HCT116 (cell line): ENCODE measurements around the gene HOXD11.
A peak's percentile ranks its signal among the peaks of the same experiment; 100 is the strongest.

Experiments
- EZH2 ChIP-seq: fragments of 200-600 bp; sonication (generic); IDR thresholded peaks from 2 replicates; pipeline ENCODE4 v1.6.1; 2017; ENCODE audit warnings: antibody characterized with exemption, mixed run types
- EZH2phosphoT487 ChIP-seq: fragments of 200-600 bp; IDR thresholded peaks from 2 replicates; pipeline ENCODE4 v1.6.1; 2018; ENCODE audit warnings: antibody characterized with exemption, borderline replicate concordance
- FOSL1 ChIP-seq: IDR thresholded peaks from 2 replicates; pipeline ENCODE4 v1.6.1; 2012; ENCODE audit warnings: low read depth
- JUND ChIP-seq: IDR thresholded peaks from 2 replicates; pipeline ENCODE4 v1.6.1; 2012
- POLR2A ChIP-seq: IDR thresholded peaks from 2 replicates; pipeline ENCODE4 v1.7.0; 2011; ENCODE audit warnings: borderline replicate concordance; ENCODE audit not compliant: insufficient read depth, insufficient read length; ENCODE audit errors: extremely low read depth
- POLR2AphosphoS5 ChIP-seq: IDR thresholded peaks from 2 replicates; pipeline ENCODE4 v1.6.1; 2011; ENCODE audit warnings: mild to moderate bottlenecking, low read depth, low read length, moderate library complexity
- RAD21 ChIP-seq: IDR thresholded peaks from 2 replicates; pipeline ENCODE4 v1.6.1; 2012; ENCODE audit warnings: low read depth, mild to moderate bottlenecking
- YY1 ChIP-seq: IDR thresholded peaks from 2 replicates; pipeline ENCODE4 v1.6.1; 2011; ENCODE audit warnings: low read length, low read depth, moderate library complexity, mild to moderate bottlenecking; ENCODE audit not compliant: insufficient replicate concordance; ENCODE audit errors: extremely low read depth
- ZNF274 ChIP-seq: fragments of 200-500 bp; sonication (Bioruptor generic); IDR thresholded peaks from 2 replicates; pipeline ENCODE4 v1.6.1; 2014; ENCODE audit warnings: mild to moderate bottlenecking, low read depth, low read length, inconsistent platforms
- TF ChIP-seq, protein P1 (sequence below), 3 experiments: fragments of 200-600 bp in 1 of 3; sonication (generic) in 1 of 3; IDR thresholded peaks in 2 of 3; conservative IDR thresholded peaks in 1 of 3; 2 replicates each; pipeline ENCODE4 v1.5.1; 2012 to 2017; ENCODE audit warnings: low read depth in 2 of 3, low read length in 2 of 3, antibody characterized with exemption in 1 of 3, borderline replicate concordance in 1 of 3, control low read depth in 1 of 3, mild to moderate bottlenecking in 1 of 3, mixed read lengths in 1 of 3, mixed run types in 1 of 3, moderate library complexity in 1 of 3; ENCODE audit not compliant: insufficient read depth in 1 of 3
- TF ChIP-seq, protein P2 (sequence below): IDR thresholded peaks from 2 replicates; pipeline ENCODE4 v1.6.1; 2012; ENCODE audit warnings: low read depth
- TF ChIP-seq, protein P3 (sequence below): IDR thresholded peaks from 2 replicates; pipeline ENCODE4 v1.6.1; 2012

DNA sequence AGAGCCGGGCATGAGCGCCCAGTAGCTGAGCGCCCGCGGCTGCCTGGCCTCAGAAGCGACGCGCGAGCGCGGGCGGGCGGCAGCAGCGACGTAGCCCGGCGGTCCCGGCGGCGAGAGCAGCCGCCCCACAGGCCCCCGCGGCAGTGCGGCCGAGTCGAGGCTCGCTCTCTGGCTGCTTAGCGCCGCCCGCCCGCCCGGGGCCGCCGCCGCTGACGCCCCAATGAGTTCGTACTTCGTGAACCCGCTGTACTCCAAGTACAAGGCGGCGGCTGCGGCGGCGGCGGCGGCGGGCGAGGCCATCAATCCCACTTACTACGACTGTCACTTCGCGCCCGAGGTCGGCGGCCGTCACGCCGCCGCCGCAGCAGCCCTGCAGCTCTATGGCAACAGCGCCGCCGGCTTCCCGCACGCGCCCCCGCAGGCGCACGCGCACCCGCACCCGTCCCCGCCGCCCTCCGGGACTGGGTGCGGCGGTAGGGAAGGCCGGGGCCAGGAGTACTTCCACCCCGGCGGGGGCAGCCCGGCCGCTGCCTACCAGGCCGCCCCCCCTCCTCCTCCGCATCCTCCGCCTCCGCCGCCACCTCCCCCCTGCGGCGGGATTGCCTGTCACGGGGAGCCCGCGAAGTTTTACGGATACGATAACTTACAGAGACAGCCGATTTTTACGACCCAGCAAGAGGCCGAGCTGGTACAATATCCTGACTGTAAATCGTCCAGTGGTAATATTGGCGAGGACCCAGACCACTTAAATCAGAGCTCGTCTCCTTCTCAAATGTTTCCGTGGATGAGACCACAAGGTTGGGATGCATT lies 23.3 kb downstream of the HOXD11 start:
- TF ChIP-seq RAD21 (no peak), FOSL1 (no peak), EZH2phosphoT487 (no peak), EZH2 (no peak), ZNF274 (no peak), POLR2AphosphoS5 (0 out of 2 replicates have a peak, but pooled peaks have one; percentile 25), POLR2A (no peak), JUND (no peak), YY1 (no peak)
- TF ChIP-seq, protein P1, sequence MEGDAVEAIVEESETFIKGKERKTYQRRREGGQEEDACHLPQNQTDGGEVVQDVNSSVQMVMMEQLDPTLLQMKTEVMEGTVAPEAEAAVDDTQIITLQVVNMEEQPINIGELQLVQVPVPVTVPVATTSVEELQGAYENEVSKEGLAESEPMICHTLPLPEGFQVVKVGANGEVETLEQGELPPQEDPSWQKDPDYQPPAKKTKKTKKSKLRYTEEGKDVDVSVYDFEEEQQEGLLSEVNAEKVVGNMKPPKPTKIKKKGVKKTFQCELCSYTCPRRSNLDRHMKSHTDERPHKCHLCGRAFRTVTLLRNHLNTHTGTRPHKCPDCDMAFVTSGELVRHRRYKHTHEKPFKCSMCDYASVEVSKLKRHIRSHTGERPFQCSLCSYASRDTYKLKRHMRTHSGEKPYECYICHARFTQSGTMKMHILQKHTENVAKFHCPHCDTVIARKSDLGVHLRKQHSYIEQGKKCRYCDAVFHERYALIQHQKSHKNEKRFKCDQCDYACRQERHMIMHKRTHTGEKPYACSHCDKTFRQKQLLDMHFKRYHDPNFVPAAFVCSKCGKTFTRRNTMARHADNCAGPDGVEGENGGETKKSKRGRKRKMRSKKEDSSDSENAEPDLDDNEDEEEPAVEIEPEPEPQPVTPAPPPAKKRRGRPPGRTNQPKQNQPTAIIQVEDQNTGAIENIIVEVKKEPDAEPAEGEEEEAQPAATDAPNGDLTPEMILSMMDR (IDR thresholded peaks at IDR 0.05 in 2 of 3, conservative IDR thresholded peaks at IDR 0.05 in 1 of 3; ENCODE audit: borderline replicate concordance in 1 of 3, insufficient read depth in 1 of 3, low read depth in 2 of 3, low read length in 2 of 3): no peak
- TF ChIP-seq, protein P2, sequence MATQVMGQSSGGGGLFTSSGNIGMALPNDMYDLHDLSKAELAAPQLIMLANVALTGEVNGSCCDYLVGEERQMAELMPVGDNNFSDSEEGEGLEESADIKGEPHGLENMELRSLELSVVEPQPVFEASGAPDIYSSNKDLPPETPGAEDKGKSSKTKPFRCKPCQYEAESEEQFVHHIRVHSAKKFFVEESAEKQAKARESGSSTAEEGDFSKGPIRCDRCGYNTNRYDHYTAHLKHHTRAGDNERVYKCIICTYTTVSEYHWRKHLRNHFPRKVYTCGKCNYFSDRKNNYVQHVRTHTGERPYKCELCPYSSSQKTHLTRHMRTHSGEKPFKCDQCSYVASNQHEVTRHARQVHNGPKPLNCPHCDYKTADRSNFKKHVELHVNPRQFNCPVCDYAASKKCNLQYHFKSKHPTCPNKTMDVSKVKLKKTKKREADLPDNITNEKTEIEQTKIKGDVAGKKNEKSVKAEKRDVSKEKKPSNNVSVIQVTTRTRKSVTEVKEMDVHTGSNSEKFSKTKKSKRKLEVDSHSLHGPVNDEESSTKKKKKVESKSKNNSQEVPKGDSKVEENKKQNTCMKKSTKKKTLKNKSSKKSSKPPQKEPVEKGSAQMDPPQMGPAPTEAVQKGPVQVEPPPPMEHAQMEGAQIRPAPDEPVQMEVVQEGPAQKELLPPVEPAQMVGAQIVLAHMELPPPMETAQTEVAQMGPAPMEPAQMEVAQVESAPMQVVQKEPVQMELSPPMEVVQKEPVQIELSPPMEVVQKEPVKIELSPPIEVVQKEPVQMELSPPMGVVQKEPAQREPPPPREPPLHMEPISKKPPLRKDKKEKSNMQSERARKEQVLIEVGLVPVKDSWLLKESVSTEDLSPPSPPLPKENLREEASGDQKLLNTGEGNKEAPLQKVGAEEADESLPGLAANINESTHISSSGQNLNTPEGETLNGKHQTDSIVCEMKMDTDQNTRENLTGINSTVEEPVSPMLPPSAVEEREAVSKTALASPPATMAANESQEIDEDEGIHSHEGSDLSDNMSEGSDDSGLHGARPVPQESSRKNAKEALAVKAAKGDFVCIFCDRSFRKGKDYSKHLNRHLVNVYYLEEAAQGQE: no peak
- TF ChIP-seq, protein P3, sequence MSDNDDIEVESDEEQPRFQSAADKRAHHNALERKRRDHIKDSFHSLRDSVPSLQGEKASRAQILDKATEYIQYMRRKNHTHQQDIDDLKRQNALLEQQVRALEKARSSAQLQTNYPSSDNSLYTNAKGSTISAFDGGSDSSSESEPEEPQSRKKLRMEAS: no peak; the same call in 1 of the 2 replicates
